ENCODE results near the gene CSRNP2.
"Not testable (repeated sequence)": the region's sequence is repeated elsewhere in the genome, so short reads cannot be mapped to it uniquely, and the experiment has no call there.

DNA sequence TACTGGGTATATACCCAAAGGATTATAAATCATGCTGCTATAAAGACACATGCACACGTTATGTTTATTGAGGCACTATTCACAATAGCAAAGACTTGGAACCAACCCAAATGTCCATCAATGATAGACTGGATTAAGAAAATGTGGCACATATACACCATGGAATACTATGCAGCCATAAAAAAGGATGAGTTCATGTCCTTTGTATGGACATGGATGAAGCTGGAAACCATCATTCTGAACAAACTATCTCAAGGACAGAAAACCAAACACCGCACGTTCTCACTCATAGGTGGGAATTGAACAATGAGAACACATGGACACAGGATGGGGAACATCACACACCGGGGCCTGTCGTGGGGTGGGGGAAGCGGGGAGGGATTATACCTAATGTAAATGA, 4.5 kb downstream of the CSRNP2 start:
- TF ChIP-seq, protein P1, sequence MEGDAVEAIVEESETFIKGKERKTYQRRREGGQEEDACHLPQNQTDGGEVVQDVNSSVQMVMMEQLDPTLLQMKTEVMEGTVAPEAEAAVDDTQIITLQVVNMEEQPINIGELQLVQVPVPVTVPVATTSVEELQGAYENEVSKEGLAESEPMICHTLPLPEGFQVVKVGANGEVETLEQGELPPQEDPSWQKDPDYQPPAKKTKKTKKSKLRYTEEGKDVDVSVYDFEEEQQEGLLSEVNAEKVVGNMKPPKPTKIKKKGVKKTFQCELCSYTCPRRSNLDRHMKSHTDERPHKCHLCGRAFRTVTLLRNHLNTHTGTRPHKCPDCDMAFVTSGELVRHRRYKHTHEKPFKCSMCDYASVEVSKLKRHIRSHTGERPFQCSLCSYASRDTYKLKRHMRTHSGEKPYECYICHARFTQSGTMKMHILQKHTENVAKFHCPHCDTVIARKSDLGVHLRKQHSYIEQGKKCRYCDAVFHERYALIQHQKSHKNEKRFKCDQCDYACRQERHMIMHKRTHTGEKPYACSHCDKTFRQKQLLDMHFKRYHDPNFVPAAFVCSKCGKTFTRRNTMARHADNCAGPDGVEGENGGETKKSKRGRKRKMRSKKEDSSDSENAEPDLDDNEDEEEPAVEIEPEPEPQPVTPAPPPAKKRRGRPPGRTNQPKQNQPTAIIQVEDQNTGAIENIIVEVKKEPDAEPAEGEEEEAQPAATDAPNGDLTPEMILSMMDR (IDR thresholded peaks at IDR 0.05): not testable (repeated sequence)
- not testable (repeated sequence) for TF ChIP-seq POLR2A (IDR thresholded peaks at IDR 0.05)
